WTC11 (cell line): Measurements from ENCODE around the gene CAPN2. TPM values are rescaled to one million over a fixed set of nuclear protein-coding genes. Genes with fewer than 3 reads are reported as not detected.

Experiments
- ATAC-seq: fragments of 200-7000 bp; cut with Tn5 transposase; 2 replicates; pipeline ENCODE4 v1.10.0; 2021; ENCODE audit warnings: mild to moderate bottlenecking, moderate library complexity
- CTCF ChIA-PET: fragments of 300-600 bp; sonication (Branson Sonifier 250); formaldehyde crosslinking; loops from one replicate; lab custom pipeline; 2021; ENCODE audit warnings: antibody characterized with exemption; lab: Charles Lee
- POLR2A ChIA-PET: fragments of 350-600 bp; sonication (Branson Sonifier 250); formaldehyde crosslinking; loops from one replicate; lab custom pipeline; 2021; ENCODE audit warnings: antibody characterized with exemption; lab: Charles Lee
- DNase-seq: peaks from one replicate; pipeline ENCODE4 v3.0.0; 2021; ENCODE audit warnings: low spot score
- H3K27ac Mint-ChIP-seq: 2 replicates; pipeline ENCODE4 v1.8.0; 2021; ENCODE audit warnings: mixed read lengths
- H3K27me3 Mint-ChIP-seq: 2 replicates; pipeline ENCODE4 v1.8.0; 2021; ENCODE audit warnings: low read depth, mild to moderate bottlenecking, moderate library complexity, mixed read lengths
- H3K36me3 Mint-ChIP-seq: 2 replicates; pipeline ENCODE4 v1.8.0; 2021; ENCODE audit warnings: mixed read lengths
- H3K4me1 Mint-ChIP-seq: 2 replicates; pipeline ENCODE4 v1.8.0; 2022; ENCODE audit warnings: mixed read lengths
- H3K4me3 Mint-ChIP-seq: 2 replicates; pipeline ENCODE4 v1.8.0; 2021; ENCODE audit warnings: mild to moderate bottlenecking, moderate library complexity, mixed read lengths
- H3K9me3 Mint-ChIP-seq: 2 replicates; pipeline ENCODE4 v1.8.0; 2021; ENCODE audit warnings: mixed read lengths
- ATF1 ChIP-seq: sonication (generic); formaldehyde crosslinking; IDR thresholded peaks from 2 replicates; pipeline ENCODE4 v1.8.1; 2023; ENCODE audit warnings: mild to moderate bottlenecking, moderate library complexity, missing genetic modification reagents
- CREM ChIP-seq: sonication (generic); formaldehyde crosslinking; IDR thresholded peaks from 2 replicates; pipeline ENCODE4 v1.8.1; 2022; ENCODE audit warnings: mild to moderate bottlenecking, missing genetic modification reagents, moderate library complexity
- ESRRA ChIP-seq: sonication (generic); formaldehyde crosslinking; IDR thresholded peaks from 2 replicates; pipeline ENCODE4 v1.8.1; 2022; ENCODE audit warnings: mild to moderate bottlenecking, missing genetic modification reagents, borderline replicate concordance
- FOXJ3 ChIP-seq: sonication (generic); formaldehyde crosslinking; IDR thresholded peaks from 2 replicates; pipeline ENCODE4 v1.9.0; 2021; ENCODE audit warnings: missing genetic modification reagents, mild to moderate bottlenecking, borderline replicate concordance
- GTF2I ChIP-seq: fragments of 250-450 bp; sonication (Bioruptor Pico); conservative IDR thresholded peaks from 2 replicates; pipeline ENCODE4 v1.4.0; 2021; ENCODE audit warnings: mild to moderate bottlenecking
- NFATC4 ChIP-seq: fragments of 250-450 bp; sonication (Bioruptor Pico); IDR thresholded peaks from 2 replicates; pipeline ENCODE4 v1.9.0; 2021; ENCODE audit warnings: mild to moderate bottlenecking
- NFE2L1 ChIP-seq: sonication (generic); formaldehyde crosslinking; IDR thresholded peaks from 2 replicates; pipeline ENCODE4 v1.8.1; 2023; ENCODE audit warnings: missing genetic modification reagents
- RORB ChIP-seq: fragments of 250-450 bp; sonication (Bioruptor Pico); IDR thresholded peaks from 2 replicates; pipeline ENCODE4 v1.9.0; 2021; ENCODE audit warnings: mild to moderate bottlenecking
- SOX15 ChIP-seq: fragments of 250-450 bp; sonication (Bioruptor Pico); IDR thresholded peaks from 2 replicates; pipeline ENCODE4 v1.9.0; 2021; ENCODE audit warnings: mild to moderate bottlenecking
- ZNF219 ChIP-seq: sonication (generic); formaldehyde crosslinking; IDR thresholded peaks from 2 replicates; pipeline ENCODE4 v1.8.0; 2023; ENCODE audit warnings: missing genetic modification reagents, mild to moderate bottlenecking, borderline replicate concordance
- ZNF263 ChIP-seq: sonication (generic); formaldehyde crosslinking; IDR thresholded peaks from 2 replicates; pipeline ENCODE4 v1.8.1; 2022; ENCODE audit warnings: low read depth, mild to moderate bottlenecking, moderate library complexity, missing genetic modification reagents
- total RNA-seq: library from RNA; stranded (reverse); gene quantifications from 3 replicates; pipeline ENCODE4 v1.2.3, GENCODE V29; 2021
- TF ChIP-seq, protein P1 (sequence below): fragments of 200-600 bp; IDR thresholded peaks from 2 replicates; pipeline ENCODE4 v1.8.0; 2022; ENCODE audit warnings: antibody characterized with exemption
- TF ChIP-seq, protein P2 (sequence below): sonication (generic); formaldehyde crosslinking; IDR thresholded peaks from 2 replicates; pipeline ENCODE4 v1.8.1; 2022; ENCODE audit warnings: low read depth, missing genetic modification reagents, borderline replicate concordance
- TF ChIP-seq, protein P3 (sequence below): sonication (generic); formaldehyde crosslinking; IDR thresholded peaks from 2 replicates; pipeline ENCODE4 v1.8.0; 2022; ENCODE audit warnings: mild to moderate bottlenecking, missing genetic modification reagents
- TF ChIP-seq, protein P4 (sequence below): sonication (generic); formaldehyde crosslinking; IDR thresholded peaks from 2 replicates; pipeline ENCODE4 v1.8.1; 2023; ENCODE audit warnings: mild to moderate bottlenecking, moderate library complexity, missing genetic modification reagents
- TF ChIP-seq, protein P5 (sequence below): sonication (generic); formaldehyde crosslinking; conservative IDR thresholded peaks from 2 replicates; pipeline ENCODE4 v1.8.1; 2023; ENCODE audit warnings: mild to moderate bottlenecking, low read depth, missing genetic modification reagents, moderate library complexity
- TF ChIP-seq, protein P6 (sequence below): sonication (generic); formaldehyde crosslinking; IDR thresholded peaks from 2 replicates; pipeline ENCODE4 v1.8.1; 2023; ENCODE audit warnings: mild to moderate bottlenecking, missing genetic modification reagents, moderate library complexity
- TF ChIP-seq, protein P7 (sequence below): fragments of 250-450 bp; sonication (Bioruptor Pico); IDR thresholded peaks from 2 replicates; pipeline ENCODE4 v1.8.0; 2021; ENCODE audit warnings: mild to moderate bottlenecking
- TF ChIP-seq, protein P8 (sequence below): sonication (generic); formaldehyde crosslinking; IDR thresholded peaks from 2 replicates; pipeline ENCODE4 v1.8.1; 2023; ENCODE audit warnings: mild to moderate bottlenecking, missing genetic modification reagents

Gene CAPN2
- total RNA-seq, 1 experiment from 2014 or later: 21.3 TPM

DNA sequence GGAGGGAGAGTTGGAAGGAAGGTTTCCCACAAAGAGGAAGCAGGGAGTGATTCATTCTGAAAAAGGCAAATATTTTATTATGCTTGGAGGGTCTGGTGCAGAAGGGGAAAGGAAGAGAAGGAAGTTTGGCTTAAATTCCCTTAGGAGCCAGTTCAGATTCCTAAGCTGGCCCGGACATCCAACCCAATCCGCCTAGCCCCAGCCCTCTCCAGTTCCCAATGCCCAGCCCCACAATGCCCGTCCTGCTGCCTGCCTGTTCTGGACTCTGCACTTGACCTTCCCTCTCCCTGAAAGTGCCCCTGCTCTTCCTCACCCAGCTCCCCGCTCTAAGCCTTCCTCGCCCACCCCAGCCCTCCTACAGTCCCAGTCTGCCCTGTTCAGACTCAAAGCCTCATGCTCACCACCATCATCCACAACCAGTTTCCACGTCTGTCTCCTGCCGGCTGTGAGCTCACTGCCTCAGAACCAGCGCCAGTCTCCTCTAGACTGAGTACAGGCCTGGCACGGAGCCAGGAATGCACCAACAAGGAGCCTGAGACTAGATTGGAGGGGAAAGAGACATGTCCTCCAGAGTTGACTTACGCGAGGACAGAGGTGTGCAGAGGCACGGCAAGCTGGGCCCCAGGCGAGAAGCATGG, 18.9 kb downstream of the CAPN2 start:
- Mint-ChIP-seq H3K27me3 (peaks cover 78% of the 10 kb centered on the region), H3K27ac (no peak overlapping the region), H3K9me3 (no peaks in the 10 kb centered on the region), H3K4me3 (no peak overlapping the region), H3K36me3 (peaks cover 9% of the 10 kb centered on the region; the same call in 1 of the 2 replicates), H3K4me1 (peaks cover 68% of the 10 kb centered on the region)
- DNase-seq (no peak), ATAC-seq (no peak)
- CTCF ChIA-PET: interaction anchor here (0.8 to 4.0 kb wide), 2 partner anchors 18 to 175 kb away, joined by 3 to 19 read pairs; no protein-coding TSS in a partner anchor
- POLR2A ChIA-PET: interaction anchor here (1.1 kb wide), 1 partner anchor 10 kb away, joined by 3 read pairs; no protein-coding TSS in a partner anchor
- TF ChIP-seq, protein P1, sequence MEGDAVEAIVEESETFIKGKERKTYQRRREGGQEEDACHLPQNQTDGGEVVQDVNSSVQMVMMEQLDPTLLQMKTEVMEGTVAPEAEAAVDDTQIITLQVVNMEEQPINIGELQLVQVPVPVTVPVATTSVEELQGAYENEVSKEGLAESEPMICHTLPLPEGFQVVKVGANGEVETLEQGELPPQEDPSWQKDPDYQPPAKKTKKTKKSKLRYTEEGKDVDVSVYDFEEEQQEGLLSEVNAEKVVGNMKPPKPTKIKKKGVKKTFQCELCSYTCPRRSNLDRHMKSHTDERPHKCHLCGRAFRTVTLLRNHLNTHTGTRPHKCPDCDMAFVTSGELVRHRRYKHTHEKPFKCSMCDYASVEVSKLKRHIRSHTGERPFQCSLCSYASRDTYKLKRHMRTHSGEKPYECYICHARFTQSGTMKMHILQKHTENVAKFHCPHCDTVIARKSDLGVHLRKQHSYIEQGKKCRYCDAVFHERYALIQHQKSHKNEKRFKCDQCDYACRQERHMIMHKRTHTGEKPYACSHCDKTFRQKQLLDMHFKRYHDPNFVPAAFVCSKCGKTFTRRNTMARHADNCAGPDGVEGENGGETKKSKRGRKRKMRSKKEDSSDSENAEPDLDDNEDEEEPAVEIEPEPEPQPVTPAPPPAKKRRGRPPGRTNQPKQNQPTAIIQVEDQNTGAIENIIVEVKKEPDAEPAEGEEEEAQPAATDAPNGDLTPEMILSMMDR: no peak
- TF ChIP-seq, protein P2, sequence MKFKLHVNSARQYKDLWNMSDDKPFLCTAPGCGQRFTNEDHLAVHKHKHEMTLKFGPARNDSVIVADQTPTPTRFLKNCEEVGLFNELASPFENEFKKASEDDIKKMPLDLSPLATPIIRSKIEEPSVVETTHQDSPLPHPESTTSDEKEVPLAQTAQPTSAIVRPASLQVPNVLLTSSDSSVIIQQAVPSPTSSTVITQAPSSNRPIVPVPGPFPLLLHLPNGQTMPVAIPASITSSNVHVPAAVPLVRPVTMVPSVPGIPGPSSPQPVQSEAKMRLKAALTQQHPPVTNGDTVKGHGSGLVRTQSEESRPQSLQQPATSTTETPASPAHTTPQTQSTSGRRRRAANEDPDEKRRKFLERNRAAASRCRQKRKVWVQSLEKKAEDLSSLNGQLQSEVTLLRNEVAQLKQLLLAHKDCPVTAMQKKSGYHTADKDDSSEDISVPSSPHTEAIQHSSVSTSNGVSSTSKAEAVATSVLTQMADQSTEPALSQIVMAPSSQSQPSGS (CRISPR knock-in tag): no peak

DNA sequence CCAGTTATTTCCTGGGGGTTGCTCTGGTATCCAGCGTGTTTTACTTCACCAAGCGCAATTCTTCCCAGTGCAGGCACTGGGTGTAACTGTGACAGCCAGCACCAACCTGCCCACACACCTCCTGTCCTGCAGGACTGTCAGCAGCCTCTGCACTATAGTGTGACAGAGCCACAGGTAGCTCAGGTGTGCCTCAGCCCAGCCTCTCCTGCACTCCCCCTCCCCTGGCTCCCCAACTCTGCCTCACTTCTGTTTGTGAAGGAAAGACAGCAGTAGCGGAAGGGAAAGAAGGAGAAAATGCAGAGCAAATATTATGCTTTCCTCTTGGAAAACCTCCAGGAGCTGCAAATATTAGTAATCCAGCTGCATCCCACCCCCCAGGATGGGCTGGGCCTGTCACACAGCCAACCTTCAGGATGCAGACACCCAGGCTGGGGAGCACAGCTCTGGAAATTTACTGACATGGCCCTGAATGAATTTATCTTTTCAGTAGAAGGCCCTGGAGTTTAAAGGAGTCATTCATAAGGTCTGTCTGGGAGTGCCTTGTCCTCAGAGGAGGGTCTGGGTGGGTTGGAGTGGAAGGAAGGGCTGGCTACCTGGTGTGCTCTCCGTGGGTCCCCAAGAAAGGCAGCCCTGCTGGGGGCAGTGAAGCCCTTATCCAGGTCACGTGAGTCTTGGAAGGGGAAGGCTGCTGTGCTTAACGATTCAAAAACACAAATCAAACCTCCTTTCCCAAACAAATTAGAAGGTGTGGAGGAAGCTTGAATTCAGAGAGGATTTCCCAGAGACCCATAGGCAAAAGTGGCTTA, 20.9 kb downstream of the CAPN2 start:
- Mint-ChIP-seq H3K4me3 (no peak overlapping the region; the same call in 1 of the 2 replicates), H3K27ac (no peak overlapping the region), H3K36me3 (peaks cover 7% of the 10 kb centered on the region; the same call in 1 of the 2 replicates), H3K27me3 (peaks cover 64% of the 10 kb centered on the region), H3K4me1 (peaks cover 50% of the 10 kb centered on the region), H3K9me3 (no peaks in the 10 kb centered on the region)
- ChIA-PET POLR2A (no interaction called here), CTCF (interaction anchor here (4.0 kb wide), 1 partner anchor 16 kb away, joined by 19 read pairs; no protein-coding TSS in a partner anchor)
- TF ChIP-seq ZNF219 (CRISPR knock-in tag) (no peak), GTF2I (CRISPR knock-in tag) (no peak), NFATC4 (CRISPR knock-in tag) (no peak), ZNF263 (CRISPR knock-in tag) (no peak), SOX15 (CRISPR knock-in tag) (no peak), CREM (CRISPR knock-in tag) (no peak), RORB (CRISPR knock-in tag) (no peak), NFE2L1 (CRISPR knock-in tag) (no peak), ESRRA (CRISPR knock-in tag) (no peak), ATF1 (CRISPR knock-in tag) (no peak), FOXJ3 (CRISPR knock-in tag) (no peak)
- TF ChIP-seq, protein P3, sequence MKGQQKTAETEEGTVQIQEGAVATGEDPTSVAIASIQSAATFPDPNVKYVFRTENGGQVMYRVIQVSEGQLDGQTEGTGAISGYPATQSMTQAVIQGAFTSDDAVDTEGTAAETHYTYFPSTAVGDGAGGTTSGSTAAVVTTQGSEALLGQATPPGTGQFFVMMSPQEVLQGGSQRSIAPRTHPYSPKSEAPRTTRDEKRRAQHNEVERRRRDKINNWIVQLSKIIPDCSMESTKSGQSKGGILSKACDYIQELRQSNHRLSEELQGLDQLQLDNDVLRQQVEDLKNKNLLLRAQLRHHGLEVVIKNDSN (CRISPR knock-in tag): peak; percentile 33; the same call in 1 of the 2 replicates
- TF ChIP-seq, protein P4, sequence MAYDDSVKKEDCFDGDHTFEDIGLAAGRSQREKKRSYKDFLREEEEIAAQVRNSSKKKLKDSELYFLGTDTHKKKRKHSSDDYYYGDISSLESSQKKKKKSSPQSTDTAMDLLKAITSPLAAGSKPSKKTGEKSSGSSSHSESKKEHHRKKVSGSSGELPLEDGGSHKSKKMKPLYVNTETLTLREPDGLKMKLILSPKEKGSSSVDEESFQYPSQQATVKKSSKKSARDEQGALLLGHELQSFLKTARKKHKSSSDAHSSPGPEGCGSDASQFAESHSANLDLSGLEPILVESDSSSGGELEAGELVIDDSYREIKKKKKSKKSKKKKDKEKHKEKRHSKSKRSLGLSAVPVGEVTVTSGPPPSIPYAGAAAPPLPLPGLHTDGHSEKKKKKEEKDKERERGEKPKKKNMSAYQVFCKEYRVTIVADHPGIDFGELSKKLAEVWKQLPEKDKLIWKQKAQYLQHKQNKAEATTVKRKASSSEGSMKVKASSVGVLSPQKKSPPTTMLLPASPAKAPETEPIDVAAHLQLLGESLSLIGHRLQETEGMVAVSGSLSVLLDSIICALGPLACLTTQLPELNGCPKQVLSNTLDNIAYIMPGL: no peak
- TF ChIP-seq, protein P5, sequence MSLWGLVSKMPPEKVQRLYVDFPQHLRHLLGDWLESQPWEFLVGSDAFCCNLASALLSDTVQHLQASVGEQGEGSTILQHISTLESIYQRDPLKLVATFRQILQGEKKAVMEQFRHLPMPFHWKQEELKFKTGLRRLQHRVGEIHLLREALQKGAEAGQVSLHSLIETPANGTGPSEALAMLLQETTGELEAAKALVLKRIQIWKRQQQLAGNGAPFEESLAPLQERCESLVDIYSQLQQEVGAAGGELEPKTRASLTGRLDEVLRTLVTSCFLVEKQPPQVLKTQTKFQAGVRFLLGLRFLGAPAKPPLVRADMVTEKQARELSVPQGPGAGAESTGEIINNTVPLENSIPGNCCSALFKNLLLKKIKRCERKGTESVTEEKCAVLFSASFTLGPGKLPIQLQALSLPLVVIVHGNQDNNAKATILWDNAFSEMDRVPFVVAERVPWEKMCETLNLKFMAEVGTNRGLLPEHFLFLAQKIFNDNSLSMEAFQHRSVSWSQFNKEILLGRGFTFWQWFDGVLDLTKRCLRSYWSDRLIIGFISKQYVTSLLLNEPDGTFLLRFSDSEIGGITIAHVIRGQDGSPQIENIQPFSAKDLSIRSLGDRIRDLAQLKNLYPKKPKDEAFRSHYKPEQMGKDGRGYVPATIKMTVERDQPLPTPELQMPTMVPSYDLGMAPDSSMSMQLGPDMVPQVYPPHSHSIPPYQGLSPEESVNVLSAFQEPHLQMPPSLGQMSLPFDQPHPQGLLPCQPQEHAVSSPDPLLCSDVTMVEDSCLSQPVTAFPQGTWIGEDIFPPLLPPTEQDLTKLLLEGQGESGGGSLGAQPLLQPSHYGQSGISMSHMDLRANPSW (CRISPR knock-in tag): no peak
- TF ChIP-seq, protein P6, sequence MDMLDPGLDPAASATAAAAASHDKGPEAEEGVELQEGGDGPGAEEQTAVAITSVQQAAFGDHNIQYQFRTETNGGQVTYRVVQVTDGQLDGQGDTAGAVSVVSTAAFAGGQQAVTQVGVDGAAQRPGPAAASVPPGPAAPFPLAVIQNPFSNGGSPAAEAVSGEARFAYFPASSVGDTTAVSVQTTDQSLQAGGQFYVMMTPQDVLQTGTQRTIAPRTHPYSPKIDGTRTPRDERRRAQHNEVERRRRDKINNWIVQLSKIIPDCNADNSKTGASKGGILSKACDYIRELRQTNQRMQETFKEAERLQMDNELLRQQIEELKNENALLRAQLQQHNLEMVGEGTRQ (CRISPR knock-in tag): peak; percentile 25; the same call in 1 of the 2 replicates
- TF ChIP-seq, protein P7, sequence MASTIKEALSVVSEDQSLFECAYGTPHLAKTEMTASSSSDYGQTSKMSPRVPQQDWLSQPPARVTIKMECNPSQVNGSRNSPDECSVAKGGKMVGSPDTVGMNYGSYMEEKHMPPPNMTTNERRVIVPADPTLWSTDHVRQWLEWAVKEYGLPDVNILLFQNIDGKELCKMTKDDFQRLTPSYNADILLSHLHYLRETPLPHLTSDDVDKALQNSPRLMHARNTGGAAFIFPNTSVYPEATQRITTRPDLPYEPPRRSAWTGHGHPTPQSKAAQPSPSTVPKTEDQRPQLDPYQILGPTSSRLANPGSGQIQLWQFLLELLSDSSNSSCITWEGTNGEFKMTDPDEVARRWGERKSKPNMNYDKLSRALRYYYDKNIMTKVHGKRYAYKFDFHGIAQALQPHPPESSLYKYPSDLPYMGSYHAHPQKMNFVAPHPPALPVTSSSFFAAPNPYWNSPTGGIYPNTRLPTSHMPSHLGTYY (CRISPR knock-in tag): no peak
- TF ChIP-seq, protein P8, sequence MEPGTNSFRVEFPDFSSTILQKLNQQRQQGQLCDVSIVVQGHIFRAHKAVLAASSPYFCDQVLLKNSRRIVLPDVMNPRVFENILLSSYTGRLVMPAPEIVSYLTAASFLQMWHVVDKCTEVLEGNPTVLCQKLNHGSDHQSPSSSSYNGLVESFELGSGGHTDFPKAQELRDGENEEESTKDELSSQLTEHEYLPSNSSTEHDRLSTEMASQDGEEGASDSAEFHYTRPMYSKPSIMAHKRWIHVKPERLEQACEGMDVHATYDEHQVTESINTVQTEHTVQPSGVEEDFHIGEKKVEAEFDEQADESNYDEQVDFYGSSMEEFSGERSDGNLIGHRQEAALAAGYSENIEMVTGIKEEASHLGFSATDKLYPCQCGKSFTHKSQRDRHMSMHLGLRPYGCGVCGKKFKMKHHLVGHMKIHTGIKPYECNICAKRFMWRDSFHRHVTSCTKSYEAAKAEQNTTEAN (CRISPR knock-in tag): no peak
- DNase-seq: no peak
- no peak for ATAC-seq
